Endometrial microvascular endothelial cells (primary cell): ENCODE results near the gene FCRL2. TPM values are rescaled to one million over a fixed set of nuclear protein-coding genes. Genes with fewer than 3 reads are reported as not detected.

Experiments
- in situ Hi-C: cut with HindIII; loops from 2 replicates; pipeline ENCODE4 v1.10.0; 2017; ENCODE audit warnings: low sequenced_read_pairs, low pct_unique_long_range_greater_than_20kb; ENCODE audit errors: inconsistent ontology term
- total RNA-seq: library from RNA; depleted of rRNA; stranded (reverse); fragments of >200 nt; gene quantifications from one replicate; pipeline ENCODE4 v1.2.3, GENCODE V29; 2015; ENCODE audit errors: inconsistent ontology term

Gene FCRL2
- not detected for total RNA-seq

GRCh38 chr1:157776971-157777391 lies at the start of gene FCRL2:
Gene FCRL2, minus strand, starts transcription at chr1:157777132. Its CDS starts 59 bp downstream, at chr1:157777073.
- in situ Hi-C loops, result no loop called here

- in situ Hi-C loops, result no loop called here
Measured at GRCh38 chr1:157820299-157820698, 43.4 kb upstream of the FCRL2 start.

GRCh38 chr1:157819896-157820295 lies 43.0 kb upstream of the FCRL2 start, which contains the start of gene FCRL1:
Gene FCRL1, minus strand, starts transcription at chr1:157820120. Its CDS starts 83 bp downstream, at chr1:157820037.
- in situ Hi-C loops, result no loop called here

- in situ Hi-C loops, result no loop called here
Measured at GRCh38 chr1:157819215-157819614, 42.3 kb upstream of the FCRL2 start.

- in situ Hi-C loops, result no loop called here
Measured at GRCh38 chr1:157813269-157813668, 36.3 kb upstream of the FCRL2 start.

GRCh38 chr1:157806431-157807149 lies 29.7 kb upstream of the FCRL2 start:
- in situ Hi-C loops, result no loop called here

GRCh38 chr1:157803851-157804250 lies 26.9 kb upstream of the FCRL2 start:
- in situ Hi-C loops, result no loop called here

- in situ Hi-C loops, result no loop called here
Measured at GRCh38 chr1:157799996-157800395, 23.1 kb upstream of the FCRL2 start.

GRCh38 chr1:157798211-157798610 lies 21.3 kb upstream of the FCRL2 start:
- in situ Hi-C loops, result no loop called here

GRCh38 chr1:157785248-157785647 lies 8.3 kb upstream of the FCRL2 start:
- in situ Hi-C loops, result no loop called here

- in situ Hi-C loops, result no loop called here
Measured at GRCh38 chr1:157784801-157785200, 7.9 kb upstream of the FCRL2 start.

GRCh38 chr1:157782931-157783330 lies 6.0 kb upstream of the FCRL2 start:
- in situ Hi-C loops, result no loop called here

GRCh38 chr1:157781048-157781447 lies 4.1 kb upstream of the FCRL2 start:
- in situ Hi-C loops, result no loop called here

GRCh38 chr1:157775101-157775870 lies 1.6 kb downstream of the FCRL2 start:
- in situ Hi-C loops, result no loop called here

GRCh38 chr1:157774412-157774811 lies 2.5 kb downstream of the FCRL2 start:
- in situ Hi-C loops, result no loop called here

- in situ Hi-C loops, result no loop called here
Measured at GRCh38 chr1:157773493-157774350, 3.2 kb downstream of the FCRL2 start.

GRCh38 chr1:157771661-157772425 lies 5.1 kb downstream of the FCRL2 start:
- in situ Hi-C loops, result no loop called here

GRCh38 chr1:157770442-157771043 lies 6.4 kb downstream of the FCRL2 start:
- in situ Hi-C loops, result no loop called here
